ENCODE results near the gene CLN6.

The CLN6 gene

DNA sequence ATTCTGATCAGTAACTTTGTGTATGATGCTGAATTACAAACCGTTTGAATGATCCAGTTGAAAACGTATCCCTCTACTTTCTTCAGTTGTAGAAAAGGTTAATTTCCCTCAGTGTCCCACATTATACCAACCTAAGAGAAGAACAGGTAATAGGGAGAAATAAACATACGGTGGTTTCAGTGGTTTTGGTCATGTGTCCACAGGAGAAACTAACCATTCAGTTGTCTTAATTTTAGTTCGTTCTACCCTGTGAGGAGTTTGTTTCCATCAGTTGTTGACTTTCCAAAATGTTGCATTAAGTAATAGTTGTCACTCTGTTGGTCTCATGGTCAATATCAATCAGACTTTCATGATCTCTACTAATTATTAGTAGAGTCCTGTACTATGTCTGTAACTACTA lies 39.5 kb downstream of the CLN6 start:
- H3K4me3 Mint-ChIP-seq, result no peak overlapping the region
- H3K4me1 Mint-ChIP-seq, result peaks cover 4% of the 10 kb centered on the region
- TF ChIP-seq, protein P1, sequence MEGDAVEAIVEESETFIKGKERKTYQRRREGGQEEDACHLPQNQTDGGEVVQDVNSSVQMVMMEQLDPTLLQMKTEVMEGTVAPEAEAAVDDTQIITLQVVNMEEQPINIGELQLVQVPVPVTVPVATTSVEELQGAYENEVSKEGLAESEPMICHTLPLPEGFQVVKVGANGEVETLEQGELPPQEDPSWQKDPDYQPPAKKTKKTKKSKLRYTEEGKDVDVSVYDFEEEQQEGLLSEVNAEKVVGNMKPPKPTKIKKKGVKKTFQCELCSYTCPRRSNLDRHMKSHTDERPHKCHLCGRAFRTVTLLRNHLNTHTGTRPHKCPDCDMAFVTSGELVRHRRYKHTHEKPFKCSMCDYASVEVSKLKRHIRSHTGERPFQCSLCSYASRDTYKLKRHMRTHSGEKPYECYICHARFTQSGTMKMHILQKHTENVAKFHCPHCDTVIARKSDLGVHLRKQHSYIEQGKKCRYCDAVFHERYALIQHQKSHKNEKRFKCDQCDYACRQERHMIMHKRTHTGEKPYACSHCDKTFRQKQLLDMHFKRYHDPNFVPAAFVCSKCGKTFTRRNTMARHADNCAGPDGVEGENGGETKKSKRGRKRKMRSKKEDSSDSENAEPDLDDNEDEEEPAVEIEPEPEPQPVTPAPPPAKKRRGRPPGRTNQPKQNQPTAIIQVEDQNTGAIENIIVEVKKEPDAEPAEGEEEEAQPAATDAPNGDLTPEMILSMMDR (IDR thresholded peaks at IDR 0.05), result no peak
- no peaks in the 10 kb centered on the region for H3K9me3 Mint-ChIP-seq
- no peak for DNase-seq
- H3K27me3 Mint-ChIP-seq (ENCODE audit: low read depth, poor library complexity), result no peaks in the 10 kb centered on the region
- no peak overlapping the region for H3K27ac Mint-ChIP-seq
- peaks cover 62% of the 10 kb centered on the region for H3K36me3 Mint-ChIP-seq (ENCODE audit: low read depth)

- Mint-ChIP-seq H3K4me3 (no peak overlapping the region), H3K27ac (no peak overlapping the region), H3K36me3 (ENCODE audit: low read depth) (peaks cover 70% of the 10 kb centered on the region), H3K27me3 (ENCODE audit: low read depth, poor library complexity) (no peaks in the 10 kb centered on the region), H3K9me3 (no peaks in the 10 kb centered on the region), H3K4me1 (no peaks in the 10 kb centered on the region)
- TF ChIP-seq, protein P1 (IDR thresholded peaks at IDR 0.05), result no peak
- DNase-seq, result no peak
Observed at GRCh38 chr15:68188647-68189046, 40.9 kb downstream of the CLN6 start.

GRCh38 chr15:68187559-68187958 lies 42.0 kb downstream of the CLN6 start:
- no peak overlapping the region for H3K27ac Mint-ChIP-seq
- no peaks in the 10 kb centered on the region for H3K4me1 Mint-ChIP-seq
- TF ChIP-seq, protein P1 (IDR thresholded peaks at IDR 0.05), result no peak
- no peaks in the 10 kb centered on the region for H3K9me3 Mint-ChIP-seq
- no peaks in the 10 kb centered on the region for H3K27me3 Mint-ChIP-seq (ENCODE audit: low read depth, poor library complexity)
- H3K4me3 Mint-ChIP-seq, result no peak overlapping the region
- peaks cover 69% of the 10 kb centered on the region for H3K36me3 Mint-ChIP-seq (ENCODE audit: low read depth)
- no peak for DNase-seq

- TF ChIP-seq, protein P1 (IDR thresholded peaks at IDR 0.05), result no peak
- H3K27me3 Mint-ChIP-seq (ENCODE audit: low read depth, poor library complexity), result no peaks in the 10 kb centered on the region
- H3K36me3 Mint-ChIP-seq (ENCODE audit: low read depth), result peaks cover 69% of the 10 kb centered on the region
- H3K9me3 Mint-ChIP-seq, result no peaks in the 10 kb centered on the region
- DNase-seq, result no peak
- no peak overlapping the region for H3K27ac Mint-ChIP-seq
- H3K4me3 Mint-ChIP-seq, result no peak overlapping the region
- no peaks in the 10 kb centered on the region for H3K4me1 Mint-ChIP-seq
Observed at GRCh38 chr15:68186671-68187397, 42.7 kb downstream of the CLN6 start.

- no peaks in the 10 kb centered on the region for H3K9me3 Mint-ChIP-seq
- peaks cover 84% of the 10 kb centered on the region for H3K36me3 Mint-ChIP-seq (ENCODE audit: low read depth)
- TF ChIP-seq, protein P1 (IDR thresholded peaks at IDR 0.05), result no peak
- H3K4me1 Mint-ChIP-seq, result no peaks in the 10 kb centered on the region
- no peak overlapping the region for H3K27ac Mint-ChIP-seq
- H3K4me3 Mint-ChIP-seq, result no peak overlapping the region
- H3K27me3 Mint-ChIP-seq (ENCODE audit: low read depth, poor library complexity), result no peaks in the 10 kb centered on the region
- DNase-seq, result no peak
Observed at GRCh38 chr15:68184616-68185480, 44.7 kb downstream of the CLN6 start.

All from nephron progenitor cell (in vitro differentiated cells).